Measurements from ENCODE around the gene SCLY.

The SCLY gene

DNA sequence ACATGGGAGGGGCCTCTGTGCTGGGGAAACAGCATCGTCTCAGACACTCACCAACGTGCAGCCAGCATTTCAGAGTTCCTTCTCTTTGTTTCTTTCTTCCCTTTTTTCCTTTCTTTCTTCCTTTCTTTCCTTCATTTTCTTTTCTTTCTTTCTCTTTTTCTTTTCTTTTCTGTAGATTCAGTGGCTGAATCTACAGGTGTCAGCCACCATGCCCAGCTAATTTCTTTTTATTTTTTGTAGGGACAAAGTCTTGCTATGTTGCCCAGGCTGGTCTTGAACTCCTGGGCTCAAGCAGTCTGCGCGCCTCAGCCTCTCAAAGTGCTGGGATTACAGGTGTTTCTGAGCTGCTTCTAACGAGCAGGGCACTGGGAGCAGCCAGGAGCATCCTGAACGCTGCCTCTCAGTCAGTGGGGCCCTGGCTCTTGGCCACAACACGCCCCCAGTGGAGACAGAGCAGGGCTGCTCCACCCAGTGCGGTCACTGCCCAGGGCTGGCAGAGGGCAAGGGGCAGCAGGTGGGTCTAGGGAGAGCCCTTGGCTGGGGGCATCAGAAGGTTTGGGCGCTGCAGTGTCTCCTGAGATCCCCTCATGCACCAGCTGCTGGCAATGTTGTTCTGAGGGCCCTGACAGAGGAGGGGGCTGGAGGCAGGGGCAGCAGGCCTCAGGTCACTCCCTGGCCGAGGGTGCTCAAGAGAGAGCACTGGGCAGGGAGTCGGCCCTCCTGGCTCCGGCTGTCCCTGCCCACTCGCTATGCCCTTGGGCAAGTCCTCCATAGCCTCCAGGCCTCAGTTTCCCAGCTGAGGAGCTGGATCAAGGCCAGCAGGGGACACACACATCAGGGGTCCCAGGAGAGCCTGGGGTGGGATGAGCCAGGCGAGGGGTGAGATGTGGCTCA lies 72.9 kb downstream of the SCLY start:
- Histone ChIP-seq H3K9ac (ENCODE audit: low read depth, low read length) (no peak overlapping the region), H3K9me3 (ENCODE audit: insufficient read depth, low read depth, low read length) (no peaks in the 10 kb centered on the region), H3K4me1 (ENCODE audit: insufficient read depth, low read length) (no peaks in the 10 kb centered on the region), H3K4me3 (ENCODE audit: low read length) (no peak overlapping the region), H3K27me3 (ENCODE audit: insufficient read depth, low read length) (no peaks in the 10 kb centered on the region), H3K36me3 (ENCODE audit: insufficient read depth, low read depth, low read length) (no peaks in the 10 kb centered on the region), H3K27ac (ENCODE audit: low read length) (no peak overlapping the region)

- Histone ChIP-seq H3K4me1 (ENCODE audit: insufficient read depth, low read length) (no peaks in the 10 kb centered on the region), H3K27ac (ENCODE audit: low read length) (no peak overlapping the region), H3K9ac (ENCODE audit: low read depth, low read length) (no peak overlapping the region)
Measured at GRCh38 chr2:238134393-238134785, 73.6 kb downstream of the SCLY start.

DNA sequence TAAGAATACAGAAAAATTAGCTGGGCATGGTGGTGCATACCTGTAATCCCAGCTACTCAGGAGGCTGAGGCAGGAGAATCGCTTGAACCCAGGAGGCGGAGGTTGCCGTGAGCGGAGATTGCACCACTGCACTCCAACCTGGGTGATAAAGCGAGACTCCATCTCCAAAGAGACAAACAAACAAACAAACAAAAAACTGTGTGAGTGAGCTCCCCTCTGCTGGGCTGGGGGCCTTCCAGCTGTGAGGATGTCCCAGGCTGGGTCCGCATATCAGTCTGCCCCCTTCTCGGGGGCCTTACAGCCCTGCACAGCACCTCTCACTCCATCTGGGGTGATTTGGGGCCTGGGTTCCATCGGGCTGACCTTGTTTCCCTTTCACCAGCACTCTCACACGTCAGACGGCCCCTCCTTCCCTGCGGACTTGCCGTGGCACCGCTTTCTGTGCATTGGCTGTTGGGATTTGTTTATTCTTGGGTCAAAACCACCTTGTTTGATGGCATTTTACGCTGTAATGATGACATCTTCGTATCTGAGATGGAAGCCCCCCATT lies 74.9 kb downstream of the SCLY start:
- Histone ChIP-seq H3K4me1 (ENCODE audit: insufficient read depth, low read length) (no peaks in the 10 kb centered on the region), H3K4me3 (ENCODE audit: low read length) (no peak overlapping the region), H3K27ac (ENCODE audit: low read length) (no peak overlapping the region), H3K27me3 (ENCODE audit: insufficient read depth, low read length) (no peaks in the 10 kb centered on the region), H3K9ac (ENCODE audit: low read depth, low read length) (no peak overlapping the region), H3K9me3 (ENCODE audit: insufficient read depth, low read depth, low read length) (no peaks in the 10 kb centered on the region), H3K36me3 (ENCODE audit: insufficient read depth, low read depth, low read length) (no peaks in the 10 kb centered on the region)

More at GRCh38 chr2:238134393-238134785, 73.6 kb downstream of the SCLY start:
- H3K4me3 ChIP-seq (ENCODE audit: low read length): no peak overlapping the region
- no peaks in the 10 kb centered on the region for H3K27me3 ChIP-seq (ENCODE audit: insufficient read depth, low read length)
- no peaks in the 10 kb centered on the region for H3K36me3 ChIP-seq (ENCODE audit: insufficient read depth, low read depth, low read length)
- H3K9me3 ChIP-seq (ENCODE audit: insufficient read depth, low read depth, low read length): no peaks in the 10 kb centered on the region

GRCh38 chr2:238136820-238137537 lies 76.2 kb downstream of the SCLY start:
- H3K4me3 ChIP-seq (ENCODE audit: low read length): no peak overlapping the region
- H3K36me3 ChIP-seq (ENCODE audit: insufficient read depth, low read depth, low read length): no peaks in the 10 kb centered on the region
- H3K9me3 ChIP-seq (ENCODE audit: insufficient read depth, low read depth, low read length): no peaks in the 10 kb centered on the region
- no peaks in the 10 kb centered on the region for H3K4me1 ChIP-seq (ENCODE audit: insufficient read depth, low read length)
- H3K27me3 ChIP-seq (ENCODE audit: insufficient read depth, low read length): no peaks in the 10 kb centered on the region
- no peak overlapping the region for H3K27ac ChIP-seq (ENCODE audit: low read length)
- no peak overlapping the region for H3K9ac ChIP-seq (ENCODE audit: low read depth, low read length)

DNA sequence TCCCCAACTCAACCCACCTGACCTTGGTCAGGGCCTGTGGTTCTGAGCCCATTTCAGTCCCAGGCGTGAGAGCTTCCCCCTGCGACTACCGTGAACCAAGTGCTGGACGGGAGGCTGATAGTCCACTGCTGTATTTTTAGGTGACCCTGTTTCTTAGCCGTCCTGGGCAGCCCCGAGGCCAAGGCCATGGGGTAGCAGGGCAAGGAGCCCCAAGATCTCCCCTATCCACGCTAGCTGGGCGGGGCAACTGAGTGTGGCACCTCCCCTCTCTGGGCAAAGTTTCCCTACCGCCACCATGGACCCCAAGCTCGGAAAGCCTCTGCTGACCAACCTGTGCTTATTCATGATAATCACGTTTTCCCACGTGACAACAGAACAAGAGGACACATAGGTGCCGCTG lies 77.1 kb downstream of the SCLY start:
- no peak overlapping the region for H3K9ac ChIP-seq (ENCODE audit: low read depth, low read length)
- H3K27me3 ChIP-seq (ENCODE audit: insufficient read depth, low read length): no peaks in the 10 kb centered on the region
- H3K36me3 ChIP-seq (ENCODE audit: insufficient read depth, low read depth, low read length): no peaks in the 10 kb centered on the region
- H3K27ac ChIP-seq (ENCODE audit: low read length): no peak overlapping the region
- no peaks in the 10 kb centered on the region for H3K9me3 ChIP-seq (ENCODE audit: insufficient read depth, low read depth, low read length)
- no peaks in the 10 kb centered on the region for H3K4me1 ChIP-seq (ENCODE audit: insufficient read depth, low read length)
- H3K4me3 ChIP-seq (ENCODE audit: low read length): no peak overlapping the region

GRCh38 chr2:238138331-238139195 lies 77.8 kb downstream of the SCLY start, which contains the start of gene KLHL30:
Gene KLHL30 (plus strand): TSS chr2:238138668. CDS start chr2:238140755, 2,087 bp downstream.
- Histone ChIP-seq H3K27me3 (ENCODE audit: insufficient read depth, low read length) (no peaks in the 10 kb centered on the region), H3K9ac (ENCODE audit: low read depth, low read length) (no peak within 1 kb of the TSS), H3K36me3 (ENCODE audit: insufficient read depth, low read depth, low read length) (no peaks in the 10 kb centered on the region), H3K9me3 (ENCODE audit: insufficient read depth, low read depth, low read length) (no peaks in the 10 kb centered on the region), H3K4me3 (ENCODE audit: low read length) (no peak within 1 kb of the TSS), H3K4me1 (ENCODE audit: insufficient read depth, low read length) (no peaks in the 10 kb centered on the region), H3K27ac (ENCODE audit: low read length) (no peak within 1 kb of the TSS)

- Histone ChIP-seq H3K9me3 (ENCODE audit: insufficient read depth, low read depth, low read length) (no peaks in the 10 kb centered on the region), H3K4me3 (ENCODE audit: low read length) (no peak overlapping the region), H3K27ac (ENCODE audit: low read length) (no peak overlapping the region), H3K36me3 (ENCODE audit: insufficient read depth, low read depth, low read length) (no peaks in the 10 kb centered on the region), H3K27me3 (ENCODE audit: insufficient read depth, low read length) (no peaks in the 10 kb centered on the region), H3K9ac (ENCODE audit: low read depth, low read length) (no peak overlapping the region), H3K4me1 (ENCODE audit: insufficient read depth, low read length) (no peaks in the 10 kb centered on the region)
Measured at GRCh38 chr2:238139196-238140039, 78.6 kb downstream of the SCLY start.

DNA sequence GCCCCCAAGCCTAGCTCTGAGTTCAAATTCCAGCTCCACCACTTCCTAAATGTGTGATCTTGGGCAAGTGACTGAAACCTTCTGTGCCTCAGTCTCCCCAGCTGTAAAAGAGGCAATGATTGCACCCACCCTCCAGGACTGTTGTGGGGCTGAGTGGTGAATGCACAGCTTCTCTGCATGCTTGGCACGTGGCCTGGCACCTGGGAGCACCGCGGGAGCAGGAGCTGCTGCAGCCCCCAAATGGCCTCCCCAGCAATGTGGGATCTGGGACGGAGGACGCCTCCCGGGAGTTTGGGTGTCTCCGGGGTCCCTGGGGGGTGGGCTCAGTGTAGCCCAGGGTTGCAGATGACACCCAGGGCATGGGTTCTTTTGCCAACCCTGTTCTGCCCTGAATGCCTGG lies 79.2 kb downstream of the SCLY start:
- H3K9ac ChIP-seq (ENCODE audit: low read depth, low read length): no peak overlapping the region
- H3K27me3 ChIP-seq (ENCODE audit: insufficient read depth, low read length): no peaks in the 10 kb centered on the region
- no peaks in the 10 kb centered on the region for H3K9me3 ChIP-seq (ENCODE audit: insufficient read depth, low read depth, low read length)
- H3K4me1 ChIP-seq (ENCODE audit: insufficient read depth, low read length): no peaks in the 10 kb centered on the region
- H3K36me3 ChIP-seq (ENCODE audit: insufficient read depth, low read depth, low read length): no peaks in the 10 kb centered on the region
- no peak overlapping the region for H3K4me3 ChIP-seq (ENCODE audit: low read length)
- no peak overlapping the region for H3K27ac ChIP-seq (ENCODE audit: low read length)

DNA sequence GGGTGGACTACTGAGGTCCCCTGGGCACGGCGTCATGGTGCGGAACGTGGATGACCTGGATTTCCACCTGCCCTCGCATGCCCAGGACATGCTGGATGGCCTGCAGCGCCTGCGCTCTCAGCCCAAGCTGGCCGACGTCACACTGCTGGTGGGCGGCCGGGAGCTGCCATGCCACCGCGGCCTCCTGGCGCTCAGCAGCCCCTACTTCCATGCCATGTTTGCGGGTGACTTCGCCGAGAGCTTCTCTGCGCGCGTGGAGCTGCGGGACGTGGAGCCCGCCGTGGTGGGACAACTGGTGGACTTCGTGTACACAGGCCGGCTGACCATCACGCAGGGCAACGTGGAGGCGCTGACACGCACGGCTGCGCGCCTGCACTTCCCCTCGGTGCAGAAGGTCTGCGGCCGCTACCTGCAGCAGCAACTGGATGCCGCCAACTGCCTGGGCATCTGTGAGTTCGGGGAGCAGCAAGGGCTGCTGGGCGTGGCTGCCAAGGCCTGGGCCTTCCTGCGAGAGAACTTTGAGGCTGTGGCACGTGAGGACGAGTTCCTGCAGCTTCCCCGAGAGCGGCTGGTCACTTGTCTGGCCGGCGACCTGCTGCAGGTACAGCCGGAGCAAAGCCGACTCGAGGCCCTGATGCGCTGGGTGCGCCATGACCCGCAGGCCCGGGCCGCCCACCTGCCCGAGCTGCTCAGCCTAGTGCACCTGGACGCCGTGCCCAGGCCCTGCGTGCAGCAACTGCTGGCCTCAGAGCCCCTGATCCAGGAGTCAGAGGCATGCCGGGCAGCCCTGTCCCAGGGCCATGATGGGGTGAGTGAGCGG lies 80.1 kb downstream of the SCLY start:
- no peak overlapping the region for H3K27ac ChIP-seq (ENCODE audit: low read length)

More for the DNA sequence above, 80.1 kb downstream of the SCLY start:
- H3K4me3 ChIP-seq (ENCODE audit: low read length): no peak overlapping the region
- H3K9me3 ChIP-seq (ENCODE audit: insufficient read depth, low read depth, low read length): no peaks in the 10 kb centered on the region
- H3K9ac ChIP-seq (ENCODE audit: low read depth, low read length): no peak overlapping the region
- no peaks in the 10 kb centered on the region for H3K36me3 ChIP-seq (ENCODE audit: insufficient read depth, low read depth, low read length)
- H3K4me1 ChIP-seq (ENCODE audit: insufficient read depth, low read length): no peaks in the 10 kb centered on the region
- no peaks in the 10 kb centered on the region for H3K27me3 ChIP-seq (ENCODE audit: insufficient read depth, low read length)
